ENCODE data around the gene GDF15.
"Not testable (repeated sequence)": the region's sequence is repeated elsewhere in the genome, so short reads cannot be mapped to it uniquely, and the experiment has no call there.

Gene GDF15

DNA sequence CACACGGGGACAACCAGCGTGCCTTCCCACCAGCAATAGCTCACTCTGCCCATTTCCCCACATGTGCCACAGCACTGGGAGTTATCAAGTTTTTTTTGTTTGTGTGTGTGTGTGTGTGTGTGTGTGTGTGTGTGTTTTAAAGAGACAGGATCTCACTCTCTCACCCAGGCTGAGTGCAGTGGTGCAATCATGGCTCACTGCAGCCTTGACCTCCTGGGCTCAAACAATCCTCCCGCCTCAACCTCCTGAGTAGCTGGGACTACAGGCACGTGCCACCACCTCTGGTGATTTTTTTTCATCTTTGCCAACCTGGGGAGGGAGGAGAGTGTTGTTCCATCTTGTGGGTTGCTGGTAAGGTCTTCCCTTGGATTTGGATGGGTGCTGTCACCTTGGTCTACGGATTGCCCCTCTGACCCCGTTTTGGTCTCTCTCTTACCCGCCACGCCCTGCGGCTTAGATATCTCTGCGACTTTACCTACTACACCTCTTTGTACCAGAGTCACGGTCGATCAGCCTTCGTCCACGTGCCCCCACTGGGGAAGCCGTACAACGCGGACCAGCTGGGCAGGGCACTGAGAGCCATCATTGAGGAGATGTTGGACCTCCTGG is 22.9 kb upstream of the GDF15 start:
- intact Hi-C loops (cut with DNase I) = no loop called here
- no peak for DNase-seq

DNA sequence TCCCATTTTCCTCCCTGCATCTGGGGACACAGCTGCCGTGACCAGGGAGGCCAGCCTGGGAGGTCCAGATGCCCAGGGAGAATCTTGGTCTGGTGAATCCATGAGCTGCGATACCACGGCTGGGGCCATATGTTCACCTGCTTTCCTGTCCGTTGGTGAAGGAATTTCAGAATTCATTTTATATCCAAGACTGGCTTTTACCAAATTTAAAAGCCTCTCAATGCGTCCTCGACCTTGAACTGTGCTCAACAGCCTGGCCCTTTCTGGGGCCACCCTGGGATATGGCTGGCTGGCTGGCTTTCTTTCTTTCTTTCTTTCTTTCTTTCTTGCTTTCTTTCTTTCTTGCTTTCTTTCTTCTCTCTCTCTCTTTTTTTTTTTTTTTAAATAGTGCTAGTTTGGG is 22.2 kb upstream of the GDF15 start:
- intact Hi-C loops (cut with DNase I) = no loop called here
- DNase-seq = no peak

DNA sequence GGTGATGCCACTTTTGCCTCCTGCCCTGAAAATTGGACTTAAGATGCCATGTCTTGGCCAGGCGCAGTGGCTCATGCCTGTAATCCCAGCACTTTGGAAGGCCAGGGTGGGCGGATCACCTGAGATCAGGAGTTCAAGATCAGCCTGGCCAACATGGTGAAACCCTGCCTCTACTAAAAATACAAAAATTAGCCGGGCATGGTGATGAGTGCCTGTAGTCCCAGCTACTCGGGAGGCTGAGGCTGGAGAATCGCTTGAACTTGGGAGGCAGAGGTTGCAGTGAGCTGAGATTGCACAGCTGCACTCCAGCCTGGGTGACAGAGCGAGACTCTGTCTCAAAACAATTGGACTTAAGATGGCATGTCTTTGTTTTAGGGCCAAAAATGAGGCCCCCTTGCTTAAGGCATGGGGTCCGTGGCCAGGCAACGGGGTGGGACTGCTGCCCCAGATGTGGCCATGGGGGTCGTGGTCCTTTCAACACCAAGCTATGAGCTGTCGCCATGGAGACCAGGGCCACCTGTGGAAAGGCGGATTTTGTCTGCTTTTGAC is 21.6 kb upstream of the GDF15 start:
- DNase-seq; intact Hi-C loops (cut with DNase I): not testable (repeated sequence)

DNA sequence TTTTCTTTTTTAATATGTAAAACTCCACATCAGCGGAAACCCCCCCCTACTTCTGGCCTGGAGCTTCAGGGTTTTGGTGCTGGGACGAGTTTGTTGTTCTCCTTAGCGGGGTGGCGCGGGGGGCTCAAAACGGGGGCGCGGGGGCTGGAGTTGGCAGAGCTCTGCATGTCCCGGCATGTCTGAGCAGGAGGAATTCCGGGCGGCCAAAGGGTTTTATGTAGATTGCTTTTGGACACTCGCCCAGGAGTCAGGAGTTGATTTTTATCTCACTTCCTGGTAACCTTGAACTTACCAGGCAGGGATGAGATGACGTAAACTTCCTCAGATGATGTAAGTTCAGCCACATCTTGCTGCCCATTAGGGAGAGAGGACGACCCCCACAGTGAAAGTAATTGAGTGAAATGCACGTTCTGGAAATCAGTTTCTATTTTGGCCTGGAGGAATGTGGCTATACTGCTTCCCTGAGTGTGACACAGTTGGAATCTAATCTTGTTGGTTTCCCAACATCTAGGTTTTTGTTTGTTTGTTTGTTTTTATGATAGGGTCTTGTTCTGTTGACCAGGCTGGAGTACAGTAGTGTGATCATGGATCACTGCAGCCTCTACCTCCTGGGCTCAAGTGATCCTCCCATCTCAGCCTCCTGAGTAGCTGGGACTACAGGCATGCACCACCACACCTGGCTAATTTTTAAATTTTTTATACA is 21.0 kb upstream of the GDF15 start:
- intact Hi-C loops (cut with DNase I) = no loop called here

DNA sequence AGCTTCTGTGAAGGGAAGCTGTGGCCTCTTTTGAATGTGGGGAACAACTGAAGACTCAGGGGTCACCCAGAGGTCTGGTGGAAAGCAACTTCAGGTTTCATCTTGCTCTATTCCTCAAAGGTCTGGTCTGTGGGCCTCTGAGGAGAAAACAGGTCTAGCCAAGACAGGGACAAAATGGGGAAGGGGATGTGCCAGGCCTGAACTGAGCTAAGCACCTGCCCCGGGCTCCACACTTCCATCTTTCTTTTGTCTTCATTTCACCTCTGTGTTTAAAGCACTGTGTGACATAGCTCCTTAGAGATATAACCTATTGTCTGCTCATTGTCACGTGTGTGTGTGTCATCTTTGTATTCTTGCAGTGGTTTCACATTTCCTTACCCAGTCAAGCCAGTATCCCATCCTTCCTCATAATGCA is 19.9 kb upstream of the GDF15 start:
- intact Hi-C loops (cut with DNase I) = no loop called here
- DNase-seq = no peak

More for the DNA sequence above, 21.0 kb upstream of the GDF15 start:
- DNase-seq = no peak

DNA sequence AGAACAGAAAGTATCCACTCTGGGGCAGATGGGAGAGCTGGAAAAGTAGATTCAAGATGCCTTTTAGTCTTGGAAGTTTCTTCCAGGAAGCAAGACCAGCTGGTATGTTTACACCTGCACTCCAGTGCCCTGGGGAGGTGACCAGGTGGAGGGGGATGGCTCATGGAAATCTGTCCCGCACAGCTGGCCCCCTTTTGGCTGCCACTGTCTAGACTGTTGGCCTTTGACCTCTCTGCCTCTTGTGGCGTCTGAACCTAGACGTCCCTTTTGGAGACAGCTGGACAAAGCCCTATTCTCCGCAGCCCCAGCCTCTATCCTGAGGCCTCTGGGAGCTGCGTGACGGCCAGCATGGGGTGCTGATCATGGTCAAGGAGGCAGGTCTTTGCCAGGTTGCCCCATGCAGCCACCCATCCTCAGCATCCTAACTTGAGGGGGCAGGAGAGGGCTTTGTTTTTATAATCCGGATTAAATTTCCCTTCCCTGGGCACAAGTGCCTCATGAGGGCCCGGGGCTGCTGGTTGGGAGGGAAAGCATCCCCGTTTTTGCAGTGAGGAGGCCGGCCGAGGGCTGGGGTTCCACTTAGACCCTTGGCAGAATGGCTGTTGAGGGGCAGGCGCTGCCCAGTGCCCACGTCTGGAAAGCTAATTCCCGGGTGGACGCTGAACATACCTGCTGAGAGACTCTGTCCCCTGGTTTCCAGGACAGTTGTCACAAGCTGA is 17.3 kb upstream of the GDF15 start:
- DNase-seq = no peak
- intact Hi-C loops (cut with DNase I) = no loop called here

DNA sequence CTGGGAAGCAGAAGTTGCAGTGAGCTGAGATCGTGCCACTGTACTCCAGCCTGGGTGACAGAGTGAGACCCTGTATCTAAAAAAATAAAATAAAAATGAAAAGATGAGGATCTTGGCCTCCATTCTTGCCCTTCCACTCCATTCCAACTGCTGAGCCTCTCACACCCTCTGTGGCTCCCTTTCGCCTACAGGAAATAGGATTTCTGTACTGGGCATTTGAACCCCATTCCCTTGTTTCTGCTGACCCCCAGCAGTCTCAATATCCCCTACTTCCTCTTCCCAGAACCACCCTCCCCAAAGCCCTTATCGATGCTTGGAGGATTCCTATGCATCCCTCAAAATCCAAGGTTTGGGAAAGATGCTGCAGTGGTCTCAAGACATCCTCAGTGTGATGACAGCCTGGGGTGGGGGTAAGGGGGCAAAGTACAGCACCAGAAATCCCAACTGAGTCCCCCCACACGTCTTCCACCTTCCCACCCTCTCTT is 12.5 kb upstream of the GDF15 start:
- no peak for DNase-seq
- intact Hi-C loops (cut with DNase I) = no loop called here

DNA sequence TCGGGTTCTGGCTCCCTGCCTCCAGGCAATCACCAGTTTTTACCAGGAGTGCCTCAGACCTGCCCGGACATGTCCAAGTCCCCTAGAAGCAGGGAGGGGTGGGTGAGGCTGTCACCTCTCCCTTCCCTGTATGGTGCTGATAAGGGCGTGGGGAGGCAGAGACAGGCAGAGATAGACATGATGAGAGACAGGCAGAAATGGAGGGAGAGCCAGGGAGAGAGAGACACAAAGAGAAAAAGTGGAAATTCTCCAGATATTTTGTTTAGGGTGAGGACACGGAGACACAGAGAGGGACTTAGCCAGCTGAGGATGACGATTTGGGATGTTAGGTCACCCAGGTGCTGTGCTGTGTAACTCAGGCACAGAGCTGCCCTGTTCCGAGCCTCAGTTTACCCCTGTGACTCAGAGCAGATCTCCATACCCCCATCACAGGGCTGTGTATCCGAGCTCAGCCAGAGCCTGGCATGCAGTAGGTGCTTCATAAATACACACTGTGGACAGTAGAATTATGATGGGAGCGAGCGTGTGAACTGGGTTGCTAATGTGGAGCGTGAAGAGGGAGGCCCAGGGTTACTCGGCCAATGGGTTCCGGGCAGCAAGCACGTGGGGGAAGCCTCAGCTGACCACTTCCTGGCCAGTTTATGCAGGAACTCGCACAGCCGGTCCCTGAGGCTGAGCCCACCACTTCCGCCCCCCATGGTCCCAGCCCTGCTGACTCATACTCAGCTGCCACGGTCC is 11.9 kb upstream of the GDF15 start:
- intact Hi-C loops (cut with DNase I) = no loop called here
- DNase-seq = peak in 9 of 10 donors; percentile 29 to 93 (median 56)

DNA sequence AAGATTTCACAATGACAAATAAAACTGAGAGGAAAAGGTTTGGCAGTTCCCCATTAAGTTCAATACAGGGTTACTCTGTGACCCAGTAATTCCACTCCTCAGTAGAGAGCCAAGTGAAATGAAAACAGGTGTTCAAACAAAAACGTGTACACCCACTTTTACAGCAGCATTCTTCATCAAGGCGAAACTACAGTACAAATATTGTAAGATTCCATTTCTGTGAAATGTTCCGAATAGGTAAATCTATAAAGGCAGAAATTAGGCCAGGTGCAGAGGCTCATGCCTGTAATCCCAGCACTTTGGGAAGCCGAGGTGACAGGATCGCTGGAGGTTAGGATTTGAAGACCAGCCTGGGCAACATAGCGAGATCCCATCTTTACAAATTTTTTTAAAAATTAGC is 8.9 kb upstream of the GDF15 start:
- DNase-seq = no peak
- intact Hi-C loops (cut with DNase I) = no loop called here

DNA sequence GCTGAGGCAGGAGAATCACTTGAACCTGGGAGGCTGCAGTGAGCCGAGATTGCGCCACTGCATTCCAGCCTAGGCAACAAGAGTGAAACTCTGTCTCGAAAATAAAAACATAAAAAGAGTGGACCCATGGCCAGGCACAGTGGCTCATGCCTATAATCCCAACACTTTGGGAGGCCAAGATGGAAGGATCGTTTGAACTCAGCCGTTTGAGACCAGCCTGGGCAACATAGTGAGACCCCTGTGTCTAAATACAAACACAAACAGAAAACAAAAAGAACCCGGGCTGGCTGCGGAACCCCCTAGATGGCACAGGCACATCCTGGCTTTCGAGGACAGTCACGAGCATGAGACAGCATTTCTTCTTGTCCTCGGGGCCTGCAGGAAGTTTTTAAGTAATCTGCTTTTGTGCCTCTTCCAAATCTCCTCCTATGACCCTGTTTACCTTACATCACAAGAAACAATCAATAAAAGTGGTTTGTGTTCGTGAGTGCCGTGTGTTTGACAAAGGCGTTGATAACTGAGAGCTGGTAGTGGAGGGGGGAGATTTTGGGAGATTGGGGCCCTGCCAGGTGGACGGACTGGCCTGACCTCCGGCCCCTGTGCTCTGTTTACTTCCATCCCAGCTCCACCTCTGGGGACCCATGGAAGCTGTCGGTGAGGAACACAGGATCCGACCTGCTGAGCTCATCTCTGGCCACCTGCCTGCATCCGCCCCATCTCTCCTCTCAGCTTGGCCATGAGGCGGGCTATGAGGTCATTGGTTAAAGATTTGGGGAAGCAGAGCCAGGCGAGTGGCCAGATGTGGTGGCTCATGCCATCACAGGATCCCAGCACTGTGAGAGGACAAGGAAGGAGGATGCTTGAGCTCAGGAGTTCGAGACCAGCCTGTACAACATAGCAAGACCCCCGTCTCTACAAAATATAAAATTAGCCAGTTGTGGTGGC is 5.9 kb upstream of the GDF15 start:
- peak in 1 of 10 donors; percentile 74 for DNase-seq
- intact Hi-C loops (cut with DNase I) = no loop called here

DNA sequence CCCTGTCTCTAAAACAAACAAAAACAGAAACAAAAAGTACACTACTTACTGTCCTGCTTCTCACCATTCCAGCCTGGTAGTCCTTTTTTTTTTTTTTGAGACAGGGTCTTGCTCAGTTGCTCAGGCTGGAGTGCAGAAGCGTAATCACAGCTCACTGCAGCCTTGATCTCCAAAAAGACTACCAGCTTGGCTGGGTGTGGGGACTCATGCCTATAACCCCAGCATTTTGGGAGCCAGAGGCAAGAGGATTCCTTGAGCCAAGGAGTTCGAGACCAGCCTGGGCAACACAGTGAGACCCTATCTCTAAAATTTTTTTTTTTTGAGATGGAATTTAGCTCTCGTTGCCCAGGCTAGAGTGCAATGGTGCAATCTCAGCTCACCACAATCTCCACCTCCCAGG is 5.1 kb upstream of the GDF15 start:
- no peak for DNase-seq
- intact Hi-C loops (cut with DNase I) = no loop called here

DNA sequence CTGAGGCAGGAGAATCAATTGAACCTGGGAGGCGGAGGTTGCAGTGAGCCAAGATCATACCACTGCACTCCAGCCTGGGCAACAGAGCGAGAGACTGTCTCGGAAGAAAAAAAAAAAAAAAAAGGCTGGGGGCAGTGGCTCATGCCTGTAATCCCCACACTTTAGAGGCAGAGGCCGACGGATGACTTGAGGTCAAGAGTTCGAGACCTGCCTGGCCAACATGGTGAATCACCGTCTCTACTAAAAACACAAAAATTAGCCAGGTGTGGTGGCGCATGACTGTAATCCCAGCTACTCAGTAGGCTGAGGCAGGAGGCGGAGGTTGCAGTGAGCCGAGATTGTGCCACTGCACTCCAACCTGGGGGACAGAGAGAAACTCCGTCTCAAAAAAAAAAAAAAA is 2.3 kb upstream of the GDF15 start:
- DNase-seq; intact Hi-C loops (cut with DNase I): not testable (repeated sequence)

DNA sequence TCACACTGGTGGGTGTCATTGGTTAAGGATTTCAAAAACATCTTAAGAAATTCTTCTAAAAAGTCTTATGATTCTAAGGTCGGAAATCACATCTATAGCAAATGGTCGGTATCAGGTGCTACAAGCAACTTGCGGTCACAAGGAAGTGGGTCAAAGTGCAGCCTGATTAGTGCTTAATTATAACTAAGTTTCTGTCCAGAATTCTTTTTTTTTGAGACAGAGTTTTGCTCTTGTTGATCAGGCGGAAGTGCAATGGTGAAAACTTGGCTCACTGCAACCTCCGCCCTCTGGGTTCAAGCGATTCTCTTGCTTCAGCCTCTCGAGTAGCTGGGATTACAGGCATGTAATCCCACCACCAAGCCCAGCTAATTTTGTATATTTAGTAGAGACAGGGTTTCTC is 1.2 kb upstream of the GDF15 start:
- no peak for DNase-seq
- intact Hi-C loops (cut with DNase I) = no loop called here

DNA sequence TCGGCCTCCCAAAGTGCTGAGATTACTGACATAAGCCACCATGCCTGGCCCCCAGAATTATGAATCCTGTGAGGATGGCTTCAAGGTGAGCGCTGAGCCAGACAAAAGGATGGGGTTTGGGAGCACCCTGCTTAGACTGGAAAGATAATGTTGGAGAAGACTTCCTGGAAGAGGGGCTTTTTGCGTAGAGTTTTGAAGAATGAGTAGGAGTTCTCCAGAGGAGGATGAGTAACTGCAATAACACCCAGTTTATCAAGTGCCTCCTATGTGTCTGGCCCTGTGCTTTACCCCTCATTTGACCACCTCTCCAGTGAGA is 641 bp upstream of the GDF15 start:
- intact Hi-C loops (cut with DNase I) = no loop called here
- no peak for DNase-seq

DNA sequence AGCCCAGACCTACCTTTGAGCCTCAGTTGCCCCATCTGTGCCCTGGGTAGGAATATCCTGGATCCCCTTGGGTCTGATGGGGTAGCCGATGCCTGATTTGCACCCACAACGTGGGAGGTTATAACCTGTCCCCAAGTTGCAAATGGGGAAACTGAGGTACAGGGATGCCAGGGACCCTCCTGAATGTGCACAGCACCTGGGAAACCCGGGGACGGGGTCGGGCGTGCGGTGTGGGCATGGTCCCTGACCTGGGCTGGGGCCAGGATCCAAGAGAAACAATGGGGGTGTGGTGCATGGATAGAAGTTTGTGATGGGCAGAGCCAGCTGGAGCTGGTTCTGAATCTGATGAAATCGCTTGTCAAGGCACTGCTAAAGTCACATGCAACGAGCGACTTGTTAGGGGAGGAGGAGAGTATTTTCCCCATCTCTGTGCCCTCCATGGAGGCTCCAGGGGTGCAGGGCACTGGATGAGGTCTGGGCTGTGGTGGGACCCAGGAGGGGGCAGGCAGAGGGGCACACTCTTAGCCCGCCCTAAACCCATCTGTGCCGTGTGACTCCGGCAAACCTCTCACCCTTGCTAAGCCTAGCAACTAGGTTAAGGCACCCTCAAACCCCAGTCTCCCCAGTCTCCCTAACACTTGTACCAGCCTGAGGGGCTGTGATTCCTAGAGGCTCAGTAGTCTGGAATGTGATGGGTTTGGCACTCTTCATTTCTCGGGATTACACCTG is 749 bp downstream of the GDF15 start:
- intact Hi-C loops (cut with DNase I) = no loop called here
- DNase-seq = no peak

DNA sequence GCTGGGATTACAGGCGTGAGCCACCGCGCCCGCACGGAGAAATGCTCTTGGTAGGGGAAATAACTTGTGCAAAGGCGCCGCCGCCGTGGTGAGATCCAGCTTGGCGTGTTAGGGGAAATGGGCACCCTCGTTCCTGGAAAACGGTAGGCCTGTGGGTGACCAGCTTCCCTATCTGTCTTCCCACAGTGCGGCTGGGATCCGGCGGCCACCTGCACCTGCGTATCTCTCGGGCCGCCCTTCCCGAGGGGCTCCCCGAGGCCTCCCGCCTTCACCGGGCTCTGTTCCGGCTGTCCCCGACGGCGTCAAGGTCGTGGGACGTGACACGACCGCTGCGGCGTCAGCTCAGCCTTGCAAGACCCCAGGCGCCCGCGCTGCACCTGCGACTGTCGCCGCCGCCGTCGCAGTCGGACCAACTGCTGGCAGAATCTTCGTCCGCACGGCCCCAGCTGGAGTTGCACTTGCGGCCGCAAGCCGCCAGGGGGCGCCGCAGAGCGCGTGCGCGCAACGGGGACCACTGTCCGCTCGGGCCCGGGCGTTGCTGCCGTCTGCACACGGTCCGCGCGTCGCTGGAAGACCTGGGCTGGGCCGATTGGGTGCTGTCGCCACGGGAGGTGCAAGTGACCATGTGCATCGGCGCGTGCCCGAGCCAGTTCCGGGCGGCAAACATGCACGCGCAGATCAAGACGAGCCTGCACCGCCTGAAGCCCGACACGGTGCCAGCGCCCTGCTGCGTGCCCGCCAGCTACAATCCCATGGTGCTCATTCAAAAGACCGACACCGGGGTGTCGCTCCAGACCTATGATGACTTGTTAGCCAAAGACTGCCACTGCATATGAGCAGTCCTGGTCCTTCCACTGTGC is 2.4 kb downstream of the GDF15 start:
- intact Hi-C loops (cut with DNase I) = loop anchor here (1.0 kb wide), 1 partner anchor 22 kb away; no protein-coding TSS in a partner anchor
- DNase-seq = peak; percentile 55 to 96 (median 76)

DNA sequence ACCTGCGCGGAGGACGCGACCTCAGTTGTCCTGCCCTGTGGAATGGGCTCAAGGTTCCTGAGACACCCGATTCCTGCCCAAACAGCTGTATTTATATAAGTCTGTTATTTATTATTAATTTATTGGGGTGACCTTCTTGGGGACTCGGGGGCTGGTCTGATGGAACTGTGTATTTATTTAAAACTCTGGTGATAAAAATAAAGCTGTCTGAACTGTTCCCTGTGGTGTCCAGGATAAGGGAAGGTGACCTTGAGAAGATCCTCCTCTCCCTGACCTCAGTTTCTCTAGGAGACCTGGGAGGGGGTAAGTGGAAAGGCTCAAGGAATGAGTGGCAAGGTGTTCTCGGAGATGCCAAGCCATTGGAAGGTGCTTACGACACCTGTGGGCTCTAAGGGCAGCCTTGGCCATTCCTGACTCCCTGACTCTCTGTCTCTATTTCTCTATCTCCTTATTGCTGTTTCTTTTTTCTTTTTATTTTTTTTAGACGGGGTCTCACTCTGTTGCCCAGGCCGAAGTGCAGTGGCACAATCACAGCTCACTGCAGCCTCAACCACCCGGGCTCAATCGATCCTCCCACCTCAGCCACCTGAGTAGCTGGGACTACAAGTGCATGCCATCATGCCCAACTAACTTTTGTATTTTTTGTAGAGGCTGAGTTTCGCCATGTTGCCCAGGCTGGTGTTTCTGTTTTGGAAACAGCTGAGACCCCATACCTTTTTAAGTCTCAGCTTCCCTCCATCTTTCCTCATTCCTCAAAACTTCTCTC is 3.2 kb downstream of the GDF15 start:
- intact Hi-C loops (cut with DNase I) = loop anchor here (1.0 kb wide), 1 partner anchor 21 kb away; no protein-coding TSS in a partner anchor
- no peak for DNase-seq
